Dendritic cell treated with granulocyte-macrophage colony-stimulating factor and Interleukin-4, amounts not matched to agents 40 ng/mL and 50 ng/mL, for 4 days (primary cell): ENCODE data around the gene ZBTB7C.

Experiments used
- H3K27ac Mint-ChIP-seq: one replicate; pipeline ENCODE4 v1.8.0; 2022; ENCODE audit warnings: mild to moderate bottlenecking, mixed read lengths
- H3K27me3 Mint-ChIP-seq: one replicate; pipeline ENCODE4 v1.8.0; 2022; ENCODE audit warnings: mild to moderate bottlenecking, mixed read lengths
- H3K36me3 Mint-ChIP-seq: one replicate; pipeline ENCODE4 v1.8.0; 2022; ENCODE audit warnings: low read depth, mixed read lengths
- H3K4me1 Mint-ChIP-seq: one replicate; pipeline ENCODE4 v1.8.0; 2022; ENCODE audit warnings: low read depth, mixed read lengths
- H3K4me3 Mint-ChIP-seq: one replicate; pipeline ENCODE4 v1.8.0; 2022; ENCODE audit warnings: mild to moderate bottlenecking, moderate library complexity, mixed read lengths
- H3K9me3 Mint-ChIP-seq: one replicate; pipeline ENCODE4 v1.8.0; 2022; ENCODE audit warnings: mixed read lengths
- intact Hi-C: fragments of 100-400 bp; cut with micrococcal nuclease; formaldehyde crosslinking; loops from one replicate; pipeline ENCODE4 v1.15.0; 2022

The ZBTB7C gene

GRCh38 chr18:48133671-48134251 is 275.4 kb downstream of the ZBTB7C start:
- Mint-ChIP-seq H3K4me3 (no peak overlapping the region), H3K9me3 (no peaks in the 10 kb centered on the region), H3K36me3 (no peaks in the 10 kb centered on the region), H3K4me1 (peaks cover 21% of the 10 kb centered on the region), H3K27ac (no peak overlapping the region), H3K27me3 (peaks cover 70% of the 10 kb centered on the region)
- intact Hi-C loops = no loop called here

- intact Hi-C loops = no loop called here
- Mint-ChIP-seq H3K27me3 (peaks cover 68% of the 10 kb centered on the region), H3K4me3 (no peak overlapping the region), H3K4me1 (peaks cover 14% of the 10 kb centered on the region), H3K27ac (no peak overlapping the region), H3K9me3 (no peaks in the 10 kb centered on the region), H3K36me3 (no peaks in the 10 kb centered on the region)
Observed at GRCh38 chr18:48132797-48133655, 276.2 kb downstream of the ZBTB7C start.

- no peak overlapping the region for H3K27ac Mint-ChIP-seq
- intact Hi-C loops = no loop called here
Observed at GRCh38 chr18:48131042-48131441, 278.1 kb downstream of the ZBTB7C start.

GRCh38 chr18:48129621-48130082 is 279.5 kb downstream of the ZBTB7C start:
- intact Hi-C loops = no loop called here
- H3K36me3 Mint-ChIP-seq = no peaks in the 10 kb centered on the region
- no peaks in the 10 kb centered on the region for H3K9me3 Mint-ChIP-seq
- no peaks in the 10 kb centered on the region for H3K4me1 Mint-ChIP-seq
- H3K4me3 Mint-ChIP-seq = no peak overlapping the region
- H3K27me3 Mint-ChIP-seq = peaks cover 56% of the 10 kb centered on the region
- H3K27ac Mint-ChIP-seq = no peak overlapping the region

More at GRCh38 chr18:48131042-48131441, 278.1 kb downstream of the ZBTB7C start:
- Mint-ChIP-seq H3K4me1 (no peaks in the 10 kb centered on the region), H3K36me3 (no peaks in the 10 kb centered on the region), H3K9me3 (no peaks in the 10 kb centered on the region), H3K4me3 (no peak overlapping the region), H3K27me3 (peaks cover 60% of the 10 kb centered on the region)

GRCh38 chr18:48127606-48128005 is 281.6 kb downstream of the ZBTB7C start:
- no peak overlapping the region for H3K27ac Mint-ChIP-seq
- peaks cover 42% of the 10 kb centered on the region for H3K27me3 Mint-ChIP-seq
- H3K36me3 Mint-ChIP-seq = no peaks in the 10 kb centered on the region
- H3K4me3 Mint-ChIP-seq = no peak overlapping the region
- intact Hi-C loops = no loop called here
- no peaks in the 10 kb centered on the region for H3K9me3 Mint-ChIP-seq
- H3K4me1 Mint-ChIP-seq = no peaks in the 10 kb centered on the region

GRCh38 chr18:48126240-48126639 is 282.9 kb downstream of the ZBTB7C start:
- intact Hi-C loops = no loop called here
- Mint-ChIP-seq H3K9me3 (no peaks in the 10 kb centered on the region), H3K4me1 (no peaks in the 10 kb centered on the region), H3K27me3 (peaks cover 42% of the 10 kb centered on the region), H3K27ac (no peak overlapping the region), H3K36me3 (no peaks in the 10 kb centered on the region), H3K4me3 (no peak overlapping the region)

GRCh38 chr18:48125724-48126123 is 283.5 kb downstream of the ZBTB7C start:
- H3K27ac Mint-ChIP-seq = no peak overlapping the region

GRCh38 chr18:48124857-48125626 is 284.1 kb downstream of the ZBTB7C start:
- Mint-ChIP-seq H3K4me3 (no peak overlapping the region), H3K27ac (no peak overlapping the region), H3K9me3 (no peaks in the 10 kb centered on the region), H3K27me3 (peaks cover 38% of the 10 kb centered on the region), H3K4me1 (no peaks in the 10 kb centered on the region), H3K36me3 (no peaks in the 10 kb centered on the region)
- intact Hi-C loops = no loop called here

More at GRCh38 chr18:48125724-48126123, 283.5 kb downstream of the ZBTB7C start:
- intact Hi-C loops = no loop called here
- H3K4me1 Mint-ChIP-seq = no peaks in the 10 kb centered on the region
- no peaks in the 10 kb centered on the region for H3K9me3 Mint-ChIP-seq
- peaks cover 39% of the 10 kb centered on the region for H3K27me3 Mint-ChIP-seq
- H3K4me3 Mint-ChIP-seq = no peak overlapping the region
- H3K36me3 Mint-ChIP-seq = no peaks in the 10 kb centered on the region

GRCh38 chr18:48123941-48124340 is 285.2 kb downstream of the ZBTB7C start:
- Mint-ChIP-seq H3K27me3 (peaks cover 37% of the 10 kb centered on the region), H3K4me3 (no peak overlapping the region), H3K36me3 (no peaks in the 10 kb centered on the region), H3K9me3 (no peaks in the 10 kb centered on the region), H3K27ac (no peak overlapping the region), H3K4me1 (no peaks in the 10 kb centered on the region)
- intact Hi-C loops = no loop called here

- intact Hi-C loops = no loop called here
- Mint-ChIP-seq H3K4me3 (no peak overlapping the region), H3K4me1 (no peaks in the 10 kb centered on the region), H3K36me3 (no peaks in the 10 kb centered on the region), H3K9me3 (no peaks in the 10 kb centered on the region), H3K27ac (no peak overlapping the region), H3K27me3 (peaks cover 33% of the 10 kb centered on the region)
Observed at GRCh38 chr18:48123324-48123723, 285.9 kb downstream of the ZBTB7C start.

- intact Hi-C loops = no loop called here
- Mint-ChIP-seq H3K36me3 (no peaks in the 10 kb centered on the region), H3K27ac (no peak overlapping the region)
Observed at GRCh38 chr18:48122816-48123215, 286.4 kb downstream of the ZBTB7C start.

GRCh38 chr18:48122376-48122775 is 286.8 kb downstream of the ZBTB7C start:
- intact Hi-C loops = no loop called here
- H3K27me3 Mint-ChIP-seq = peaks cover 27% of the 10 kb centered on the region
- no peak overlapping the region for H3K27ac Mint-ChIP-seq
- no peaks in the 10 kb centered on the region for H3K36me3 Mint-ChIP-seq
- H3K4me3 Mint-ChIP-seq = no peak overlapping the region
- no peaks in the 10 kb centered on the region for H3K9me3 Mint-ChIP-seq
- H3K4me1 Mint-ChIP-seq = no peaks in the 10 kb centered on the region

More at GRCh38 chr18:48122816-48123215, 286.4 kb downstream of the ZBTB7C start:
- no peak overlapping the region for H3K4me3 Mint-ChIP-seq
- no peaks in the 10 kb centered on the region for H3K4me1 Mint-ChIP-seq
- peaks cover 28% of the 10 kb centered on the region for H3K27me3 Mint-ChIP-seq
- H3K9me3 Mint-ChIP-seq = no peaks in the 10 kb centered on the region

GRCh38 chr18:48121752-48122151 is 287.4 kb downstream of the ZBTB7C start:
- intact Hi-C loops = no loop called here
- no peak overlapping the region for H3K27ac Mint-ChIP-seq
- no peak overlapping the region for H3K4me3 Mint-ChIP-seq
- H3K27me3 Mint-ChIP-seq = peaks cover 26% of the 10 kb centered on the region
- H3K9me3 Mint-ChIP-seq = no peaks in the 10 kb centered on the region
- no peaks in the 10 kb centered on the region for H3K4me1 Mint-ChIP-seq
- no peaks in the 10 kb centered on the region for H3K36me3 Mint-ChIP-seq

- Mint-ChIP-seq H3K27me3 (peaks cover 14% of the 10 kb centered on the region), H3K4me3 (no peak overlapping the region), H3K4me1 (no peaks in the 10 kb centered on the region), H3K9me3 (no peaks in the 10 kb centered on the region), H3K36me3 (no peaks in the 10 kb centered on the region), H3K27ac (no peak overlapping the region)
- intact Hi-C loops = no loop called here
Observed at GRCh38 chr18:48119204-48119603, 290.0 kb downstream of the ZBTB7C start.
